ENCODE data around the gene ERBB4.

ERBB4 gene

DNA sequence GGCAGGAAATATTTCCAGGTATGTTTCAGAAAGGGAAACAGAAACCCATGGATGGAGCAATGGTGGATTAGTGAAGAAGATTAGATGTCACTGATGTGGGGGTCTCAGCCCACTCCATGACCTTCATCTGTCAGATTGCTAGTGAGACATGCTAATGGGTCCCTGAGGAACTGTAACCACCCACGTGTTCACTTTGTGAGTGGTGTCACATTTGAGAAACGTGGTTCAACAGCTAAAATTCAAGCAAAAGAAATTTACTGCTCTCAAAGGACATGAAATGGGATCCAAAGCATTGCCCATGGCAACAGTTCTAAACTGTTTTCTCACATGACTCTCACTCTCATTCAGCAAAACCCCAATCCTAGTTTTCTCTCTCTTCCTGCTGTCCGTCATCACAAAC lies 776.1 kb downstream of the ERBB4 start:
- H3K27ac ChIP-seq (ENCODE audit: low read length): no peak overlapping the region
- H3K9me3 ChIP-seq (ENCODE audit: insufficient read depth, low read depth, low read length): 0 out of 2 replicates have a peak, but pooled peaks cover 3% of the 10 kb centered on the region
- no peaks in the 10 kb centered on the region for H3K4me1 ChIP-seq (ENCODE audit: insufficient read depth, low read length)
- H3K4me3 ChIP-seq (ENCODE audit: low read length): no peak overlapping the region
- no peak overlapping the region for H3K9ac ChIP-seq (ENCODE audit: low read depth, low read length)
- no peaks in the 10 kb centered on the region for H3K36me3 ChIP-seq (ENCODE audit: insufficient read depth, low read depth, low read length)
- no peaks in the 10 kb centered on the region for H3K27me3 ChIP-seq (ENCODE audit: insufficient read depth, low read length)

DNA sequence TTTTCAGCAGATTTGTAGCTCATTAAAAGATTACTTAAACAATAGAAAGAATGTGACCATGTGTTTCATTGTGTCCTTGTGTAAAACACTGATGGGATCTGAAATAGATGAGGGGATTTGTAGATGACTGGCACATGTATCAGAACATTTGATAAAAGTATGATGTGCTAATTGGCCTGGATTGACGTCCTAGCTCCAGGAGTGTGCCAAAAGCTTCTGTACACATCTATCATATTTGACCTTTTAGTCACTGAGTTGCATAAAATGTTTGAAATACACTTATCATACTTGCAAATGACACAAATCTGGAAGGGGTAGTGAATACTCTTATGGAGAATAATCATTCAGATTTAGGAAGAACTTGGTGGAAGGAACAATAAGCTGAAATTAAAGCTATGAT lies 778.5 kb downstream of the ERBB4 start:
- Histone ChIP-seq H3K4me3 (ENCODE audit: low read length) (no peak overlapping the region), H3K4me1 (ENCODE audit: insufficient read depth, low read length) (no peaks in the 10 kb centered on the region), H3K36me3 (ENCODE audit: insufficient read depth, low read depth, low read length) (no peaks in the 10 kb centered on the region), H3K9ac (ENCODE audit: low read depth, low read length) (no peak overlapping the region), H3K27me3 (ENCODE audit: insufficient read depth, low read length) (no peaks in the 10 kb centered on the region), H3K9me3 (ENCODE audit: insufficient read depth, low read depth, low read length) (no peaks in the 10 kb centered on the region), H3K27ac (ENCODE audit: low read length) (no peak overlapping the region)

DNA sequence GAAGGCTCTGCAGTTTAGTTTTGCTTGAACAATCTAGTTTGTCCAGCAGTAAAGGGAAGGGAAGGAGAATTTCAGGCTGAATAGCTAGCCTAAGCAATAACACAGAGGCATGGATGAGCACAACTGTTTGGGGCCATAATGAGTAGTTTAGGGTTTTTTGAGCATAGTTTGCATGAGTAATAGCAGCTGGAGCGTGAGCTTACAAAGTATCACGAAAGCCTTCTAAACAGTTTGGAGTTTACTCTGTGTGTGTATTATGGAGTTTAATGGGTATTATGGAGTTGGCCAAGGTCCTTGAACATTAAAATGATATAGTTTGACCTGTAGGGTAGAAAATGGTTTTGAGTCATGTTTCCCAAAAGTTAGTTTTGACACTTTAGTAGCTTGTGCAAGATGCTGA lies 782.3 kb downstream of the ERBB4 start:
- no peaks in the 10 kb centered on the region for H3K4me1 ChIP-seq (ENCODE audit: insufficient read depth, low read length)
- H3K4me3 ChIP-seq (ENCODE audit: low read length): no peak overlapping the region
- no peaks in the 10 kb centered on the region for H3K27me3 ChIP-seq (ENCODE audit: insufficient read depth, low read length)
- no peaks in the 10 kb centered on the region for H3K36me3 ChIP-seq (ENCODE audit: insufficient read depth, low read depth, low read length)
- no peaks in the 10 kb centered on the region for H3K9me3 ChIP-seq (ENCODE audit: insufficient read depth, low read depth, low read length)
- H3K27ac ChIP-seq (ENCODE audit: low read length): no peak overlapping the region
- no peak overlapping the region for H3K9ac ChIP-seq (ENCODE audit: low read depth, low read length)

DNA sequence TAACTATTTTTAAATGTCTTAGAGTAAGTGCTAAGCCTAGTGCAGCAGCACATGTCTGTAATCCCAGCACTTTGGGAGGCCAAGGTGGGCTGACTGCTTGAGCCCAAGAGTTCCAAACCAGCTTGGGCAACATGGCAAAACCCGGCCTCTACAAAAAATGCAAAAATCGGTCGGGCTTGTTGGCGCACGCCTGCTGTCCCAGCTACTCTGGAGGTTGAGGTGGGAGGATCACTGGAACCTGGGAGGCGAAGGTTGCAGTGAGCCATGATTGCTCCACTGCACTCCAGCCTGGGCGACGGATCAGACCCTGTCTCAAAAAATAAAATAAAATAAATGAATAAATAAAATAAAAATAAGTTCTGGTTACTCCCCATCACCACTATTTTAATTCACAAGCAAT lies 783.4 kb downstream of the ERBB4 start:
- no peak overlapping the region for H3K4me3 ChIP-seq (ENCODE audit: low read length)
- H3K36me3 ChIP-seq (ENCODE audit: insufficient read depth, low read depth, low read length): no peaks in the 10 kb centered on the region
- H3K9me3 ChIP-seq (ENCODE audit: insufficient read depth, low read depth, low read length): no peaks in the 10 kb centered on the region
- H3K4me1 ChIP-seq (ENCODE audit: insufficient read depth, low read length): no peaks in the 10 kb centered on the region
- H3K9ac ChIP-seq (ENCODE audit: low read depth, low read length): no peak overlapping the region
- H3K27me3 ChIP-seq (ENCODE audit: insufficient read depth, low read length): no peaks in the 10 kb centered on the region
- no peak overlapping the region for H3K27ac ChIP-seq (ENCODE audit: low read length)

DNA sequence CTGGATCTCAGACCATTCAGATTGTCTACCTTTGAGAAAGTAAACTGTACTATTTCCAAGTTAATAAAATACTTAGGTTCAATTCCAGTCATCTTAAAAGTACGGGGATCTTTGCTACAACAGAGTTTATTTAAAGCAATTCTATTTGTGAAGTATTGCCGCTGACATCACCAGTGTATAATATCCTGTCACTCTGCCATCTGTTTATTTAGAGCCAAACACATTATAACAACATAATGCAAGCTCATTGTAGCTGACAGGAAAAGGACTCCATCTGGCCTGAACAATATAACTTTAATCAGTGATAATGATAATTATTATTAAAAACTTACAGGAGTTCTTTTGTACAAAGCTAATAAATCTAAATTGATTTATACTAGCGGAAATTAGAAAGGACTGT lies 786.8 kb downstream of the ERBB4 start:
- Histone ChIP-seq H3K27ac (ENCODE audit: low read length) (no peak overlapping the region), H3K27me3 (ENCODE audit: insufficient read depth, low read length) (no peaks in the 10 kb centered on the region), H3K36me3 (ENCODE audit: insufficient read depth, low read depth, low read length) (no peaks in the 10 kb centered on the region)

DNA sequence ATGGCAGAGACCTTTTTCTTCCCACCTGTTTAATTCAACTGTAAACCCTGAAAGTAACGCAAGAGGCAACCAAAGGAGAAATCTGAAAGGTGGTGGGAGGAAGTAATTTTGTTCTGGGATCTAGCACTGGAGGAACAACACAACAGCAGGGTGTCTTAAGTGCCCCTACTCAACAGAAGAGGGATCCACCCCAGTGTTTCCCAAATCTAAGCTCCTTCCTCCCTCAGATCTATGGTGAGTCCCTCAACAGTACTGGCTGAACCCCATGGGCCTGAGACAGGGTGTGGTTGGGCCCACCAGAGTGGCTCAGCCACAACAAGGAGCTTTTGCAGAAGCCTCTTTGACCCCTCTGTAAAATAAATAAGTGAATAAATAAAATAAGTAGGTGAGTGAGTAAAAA lies 790.3 kb downstream of the ERBB4 start:
- no peaks in the 10 kb centered on the region for H3K4me1 ChIP-seq (ENCODE audit: insufficient read depth, low read length)
- no peaks in the 10 kb centered on the region for H3K9me3 ChIP-seq (ENCODE audit: insufficient read depth, low read depth, low read length)
- H3K36me3 ChIP-seq (ENCODE audit: insufficient read depth, low read depth, low read length): no peaks in the 10 kb centered on the region
- no peak overlapping the region for H3K9ac ChIP-seq (ENCODE audit: low read depth, low read length)
- H3K27ac ChIP-seq (ENCODE audit: low read length): no peak overlapping the region
- H3K27me3 ChIP-seq (ENCODE audit: insufficient read depth, low read length): no peaks in the 10 kb centered on the region
- no peak overlapping the region for H3K4me3 ChIP-seq (ENCODE audit: low read length)

More for the DNA sequence above, 786.8 kb downstream of the ERBB4 start:
- Histone ChIP-seq H3K4me3 (ENCODE audit: low read length) (no peak overlapping the region), H3K9ac (ENCODE audit: low read depth, low read length) (no peak overlapping the region), H3K9me3 (ENCODE audit: insufficient read depth, low read depth, low read length) (no peaks in the 10 kb centered on the region), H3K4me1 (ENCODE audit: insufficient read depth, low read length) (no peaks in the 10 kb centered on the region)

DNA sequence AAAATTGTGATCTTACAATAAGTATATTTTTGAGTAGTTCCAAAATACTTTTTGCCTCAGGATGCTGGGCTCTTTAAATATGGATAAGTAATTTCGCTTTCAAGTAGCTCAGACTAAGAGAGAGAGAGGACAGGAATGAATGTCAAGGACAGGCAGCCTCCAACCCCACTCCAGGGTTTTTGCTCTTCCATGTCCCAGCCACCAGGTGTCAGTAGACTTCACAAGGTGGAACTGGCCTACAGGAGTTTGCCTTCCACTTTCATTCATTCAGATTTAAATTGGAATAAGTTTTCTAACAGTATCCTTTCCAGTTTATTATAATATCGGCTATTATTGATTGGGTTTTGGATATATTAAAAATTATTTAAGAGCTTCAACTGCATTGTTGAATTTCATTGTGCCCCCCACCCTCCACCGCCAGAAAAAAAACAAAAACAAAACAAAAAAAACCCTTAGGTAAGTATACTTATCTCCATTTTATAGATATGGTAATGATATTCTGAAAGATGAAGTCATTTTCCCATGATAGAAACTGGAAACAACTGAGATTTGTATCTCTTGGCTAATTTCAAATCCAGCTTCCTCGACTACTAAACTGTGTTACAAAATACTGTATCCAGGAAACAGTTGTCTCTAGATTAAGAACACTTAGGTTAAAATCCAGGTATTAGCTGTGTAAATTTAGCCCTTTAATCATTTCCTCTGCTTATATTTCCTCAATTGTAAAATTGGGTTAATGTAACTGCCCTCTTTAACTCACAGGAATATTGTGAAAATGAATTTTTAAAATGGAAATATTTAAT lies 793.1 kb downstream of the ERBB4 start:
- Histone ChIP-seq H3K9ac (ENCODE audit: low read depth, low read length) (no peak overlapping the region), H3K4me3 (ENCODE audit: low read length) (no peak overlapping the region), H3K4me1 (ENCODE audit: insufficient read depth, low read length) (no peaks in the 10 kb centered on the region), H3K36me3 (ENCODE audit: insufficient read depth, low read depth, low read length) (no peaks in the 10 kb centered on the region), H3K27me3 (ENCODE audit: insufficient read depth, low read length) (no peaks in the 10 kb centered on the region), H3K9me3 (ENCODE audit: insufficient read depth, low read depth, low read length) (no peaks in the 10 kb centered on the region), H3K27ac (ENCODE audit: low read length) (no peak overlapping the region)

DNA sequence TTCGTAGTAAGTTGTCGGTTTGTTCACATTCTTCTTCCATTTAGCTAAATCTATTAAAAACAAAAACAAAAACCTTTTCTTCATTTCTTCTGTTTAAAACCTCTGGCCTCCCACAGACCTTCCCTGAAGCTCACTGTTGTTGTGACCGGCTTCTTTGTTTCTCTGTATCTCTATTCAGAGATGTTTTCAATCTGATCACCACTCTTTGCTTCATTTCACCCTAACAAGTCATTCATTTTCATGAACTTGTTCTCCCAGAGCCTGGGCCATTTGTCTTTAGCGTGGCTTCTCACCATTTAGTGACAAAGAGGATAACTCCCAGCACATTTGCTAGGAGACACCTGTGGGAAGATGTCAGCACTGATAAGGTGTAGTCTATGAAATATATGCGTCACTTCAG lies 794.2 kb downstream of the ERBB4 start:
- Histone ChIP-seq H3K4me1 (ENCODE audit: insufficient read depth, low read length) (no peaks in the 10 kb centered on the region), H3K27ac (ENCODE audit: low read length) (no peak overlapping the region), H3K9ac (ENCODE audit: low read depth, low read length) (no peak overlapping the region), H3K9me3 (ENCODE audit: insufficient read depth, low read depth, low read length) (no peaks in the 10 kb centered on the region), H3K36me3 (ENCODE audit: insufficient read depth, low read depth, low read length) (no peaks in the 10 kb centered on the region), H3K27me3 (ENCODE audit: insufficient read depth, low read length) (no peaks in the 10 kb centered on the region), H3K4me3 (ENCODE audit: low read length) (no peak overlapping the region)

DNA sequence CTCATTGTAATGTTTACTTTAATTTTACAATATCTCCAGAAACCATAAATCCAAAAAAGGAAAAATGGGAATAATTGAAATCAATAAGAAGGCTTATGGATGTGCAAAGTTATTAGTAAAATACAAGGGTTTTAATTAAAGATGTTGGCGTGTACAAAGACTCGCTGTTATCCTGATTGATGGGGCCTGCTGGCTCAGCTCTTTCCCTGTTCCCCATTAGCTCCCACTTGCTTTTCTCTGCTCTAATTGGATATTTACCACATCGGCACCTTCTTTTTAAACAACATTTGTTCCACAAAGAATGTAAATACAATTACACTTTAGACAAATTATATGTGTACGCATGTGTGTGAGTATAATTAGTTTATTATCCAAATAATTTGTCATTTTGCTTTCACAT lies 796.6 kb downstream of the ERBB4 start:
- Histone ChIP-seq H3K27me3 (ENCODE audit: insufficient read depth, low read length) (no peaks in the 10 kb centered on the region), H3K9ac (ENCODE audit: low read depth, low read length) (no peak overlapping the region), H3K9me3 (ENCODE audit: insufficient read depth, low read depth, low read length) (no peaks in the 10 kb centered on the region), H3K4me3 (ENCODE audit: low read length) (no peak overlapping the region), H3K36me3 (ENCODE audit: insufficient read depth, low read depth, low read length) (no peaks in the 10 kb centered on the region), H3K27ac (ENCODE audit: low read length) (no peak overlapping the region), H3K4me1 (ENCODE audit: insufficient read depth, low read length) (no peaks in the 10 kb centered on the region)

DNA sequence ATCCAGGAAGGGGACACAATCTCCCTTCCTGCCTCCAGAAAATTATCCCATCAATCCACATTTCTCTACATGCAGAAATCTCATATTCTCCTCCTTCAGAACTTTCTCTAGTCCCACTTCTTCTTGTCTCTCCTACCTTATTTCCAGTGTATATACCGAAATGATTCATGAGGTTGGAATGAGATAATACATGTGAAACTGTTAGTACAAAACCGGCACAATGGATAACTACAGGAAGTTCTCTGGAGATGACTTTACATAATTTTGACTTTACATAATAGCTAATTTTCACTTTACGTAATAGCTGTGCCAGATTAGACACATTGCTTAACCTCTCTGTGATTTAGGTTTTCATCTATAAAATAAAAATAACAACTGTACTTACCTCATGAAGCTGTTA lies 801.3 kb downstream of the ERBB4 start:
- Histone ChIP-seq H3K36me3 (ENCODE audit: insufficient read depth, low read depth, low read length) (no peaks in the 10 kb centered on the region), H3K4me3 (ENCODE audit: low read length) (no peak overlapping the region), H3K9ac (ENCODE audit: low read depth, low read length) (no peak overlapping the region), H3K4me1 (ENCODE audit: insufficient read depth, low read length) (no peaks in the 10 kb centered on the region), H3K27ac (ENCODE audit: low read length) (no peak overlapping the region), H3K9me3 (ENCODE audit: insufficient read depth, low read depth, low read length) (no peaks in the 10 kb centered on the region), H3K27me3 (ENCODE audit: insufficient read depth, low read length) (no peaks in the 10 kb centered on the region)

DNA sequence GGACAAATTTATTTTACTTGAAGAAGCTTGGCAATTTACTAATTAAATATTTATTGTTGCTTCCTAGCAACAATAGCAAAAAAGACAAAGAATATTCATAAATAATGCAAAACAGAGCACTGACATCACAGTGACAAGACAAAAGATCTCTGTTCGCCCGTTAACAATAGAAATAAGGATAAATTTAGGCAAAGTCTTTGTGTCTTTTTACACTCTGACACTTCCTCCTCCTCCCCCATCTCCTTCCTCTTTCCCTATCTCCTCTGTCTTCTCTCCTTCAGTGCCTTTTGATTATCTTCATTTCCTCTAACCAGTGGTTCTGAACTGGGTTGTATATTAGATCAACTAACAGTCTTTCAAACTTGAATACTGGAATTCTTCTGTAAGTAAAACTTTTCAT lies 808.4 kb downstream of the ERBB4 start:
- H3K27ac ChIP-seq (ENCODE audit: low read length): no peak overlapping the region
- H3K4me3 ChIP-seq (ENCODE audit: low read length): no peak overlapping the region
- no peak overlapping the region for H3K9ac ChIP-seq (ENCODE audit: low read depth, low read length)
- no peaks in the 10 kb centered on the region for H3K9me3 ChIP-seq (ENCODE audit: insufficient read depth, low read depth, low read length)
- no peaks in the 10 kb centered on the region for H3K36me3 ChIP-seq (ENCODE audit: insufficient read depth, low read depth, low read length)
- H3K4me1 ChIP-seq (ENCODE audit: insufficient read depth, low read length): no peaks in the 10 kb centered on the region
- no peaks in the 10 kb centered on the region for H3K27me3 ChIP-seq (ENCODE audit: insufficient read depth, low read length)

DNA sequence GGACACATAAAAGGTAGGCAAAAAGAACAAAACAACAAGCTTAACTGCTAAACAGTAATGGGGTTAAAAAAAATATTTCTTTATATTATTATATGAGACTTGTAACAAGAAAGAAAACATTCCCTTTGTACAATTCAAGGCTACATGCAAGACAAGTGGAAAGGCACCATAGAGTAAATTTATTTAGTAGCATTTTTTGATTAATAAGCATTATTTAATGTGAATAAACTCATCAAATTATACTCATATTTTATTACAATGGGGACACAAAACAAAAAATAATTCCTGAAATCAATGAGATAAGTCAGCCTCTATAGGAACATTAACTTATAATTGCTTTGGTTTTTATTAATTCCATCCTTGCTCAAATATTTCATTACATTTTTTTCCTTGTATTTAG lies 809.2 kb downstream of the ERBB4 start:
- H3K27ac ChIP-seq (ENCODE audit: low read length): no peak overlapping the region
- no peaks in the 10 kb centered on the region for H3K4me1 ChIP-seq (ENCODE audit: insufficient read depth, low read length)
- H3K9me3 ChIP-seq (ENCODE audit: insufficient read depth, low read depth, low read length): no peaks in the 10 kb centered on the region
- H3K4me3 ChIP-seq (ENCODE audit: low read length): no peak overlapping the region
- no peaks in the 10 kb centered on the region for H3K36me3 ChIP-seq (ENCODE audit: insufficient read depth, low read depth, low read length)
- no peak overlapping the region for H3K9ac ChIP-seq (ENCODE audit: low read depth, low read length)
- no peaks in the 10 kb centered on the region for H3K27me3 ChIP-seq (ENCODE audit: insufficient read depth, low read length)
